Amygdala (tissue), 56 donors: ENCODE measurements around the gene MNT.

Source experiments
- DNase-seq, 56 donors: peaks; one replicate each; lab custom pipeline; 2025; lab: John Stamatoyannopoulos, UW

The MNT gene

DNA sequence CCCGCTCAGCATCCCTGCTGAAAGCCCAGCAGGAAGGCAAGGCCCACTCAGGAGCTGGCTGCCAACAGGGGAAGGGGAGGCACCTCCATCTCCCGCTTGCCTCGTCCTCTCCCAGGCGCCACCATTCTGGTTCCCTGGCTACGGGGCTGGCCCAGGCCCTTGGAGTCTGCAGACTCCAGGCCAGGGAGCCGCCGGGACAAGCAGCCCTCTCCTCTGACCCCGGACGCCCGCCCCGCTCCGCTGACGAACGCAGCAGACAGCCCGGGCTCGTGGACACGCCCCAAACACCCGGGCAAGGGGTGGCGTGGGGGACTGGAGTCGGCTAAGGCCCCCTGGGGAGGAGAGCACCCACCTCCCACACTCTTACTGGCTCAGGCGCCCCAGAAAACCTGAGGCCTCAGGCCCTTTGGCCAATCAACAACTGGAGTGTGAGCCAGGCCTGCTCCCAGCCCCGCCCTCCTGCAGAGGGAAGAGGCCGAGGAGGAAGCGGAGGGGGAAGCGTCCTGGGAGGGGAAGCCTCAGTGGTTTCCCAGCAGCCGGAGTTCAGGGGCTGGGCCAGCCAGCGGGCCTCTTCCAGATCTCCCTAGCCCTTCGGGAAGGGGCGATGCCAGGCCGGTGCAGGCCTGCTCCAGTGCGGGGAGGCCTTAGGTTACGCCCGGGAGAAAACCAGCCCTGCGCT, 4.2 kb downstream of the MNT start:
- DNase-seq, result peak in 50 of 56 donors; percentile 18 to 89 (median 65)

DNA sequence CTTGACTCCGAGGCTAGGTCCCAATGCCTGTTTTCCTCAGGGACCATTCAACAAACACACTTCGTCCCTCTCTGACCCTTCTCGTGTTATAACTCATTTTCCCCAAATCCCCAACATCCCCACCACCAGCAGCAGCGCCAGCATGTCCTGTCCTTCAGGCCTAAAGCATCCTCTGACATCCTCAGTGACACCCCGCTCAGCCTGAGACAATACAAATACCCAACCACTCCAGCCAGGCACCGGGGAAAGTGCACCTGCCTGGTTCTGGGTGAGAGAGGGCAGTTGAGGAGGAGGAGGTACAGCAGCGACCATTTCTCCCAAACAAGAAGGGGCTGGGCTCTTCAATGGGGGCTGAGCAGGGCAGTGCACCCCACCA, 4.7 kb downstream of the MNT start:
- DNase-seq, result no peak

DNA sequence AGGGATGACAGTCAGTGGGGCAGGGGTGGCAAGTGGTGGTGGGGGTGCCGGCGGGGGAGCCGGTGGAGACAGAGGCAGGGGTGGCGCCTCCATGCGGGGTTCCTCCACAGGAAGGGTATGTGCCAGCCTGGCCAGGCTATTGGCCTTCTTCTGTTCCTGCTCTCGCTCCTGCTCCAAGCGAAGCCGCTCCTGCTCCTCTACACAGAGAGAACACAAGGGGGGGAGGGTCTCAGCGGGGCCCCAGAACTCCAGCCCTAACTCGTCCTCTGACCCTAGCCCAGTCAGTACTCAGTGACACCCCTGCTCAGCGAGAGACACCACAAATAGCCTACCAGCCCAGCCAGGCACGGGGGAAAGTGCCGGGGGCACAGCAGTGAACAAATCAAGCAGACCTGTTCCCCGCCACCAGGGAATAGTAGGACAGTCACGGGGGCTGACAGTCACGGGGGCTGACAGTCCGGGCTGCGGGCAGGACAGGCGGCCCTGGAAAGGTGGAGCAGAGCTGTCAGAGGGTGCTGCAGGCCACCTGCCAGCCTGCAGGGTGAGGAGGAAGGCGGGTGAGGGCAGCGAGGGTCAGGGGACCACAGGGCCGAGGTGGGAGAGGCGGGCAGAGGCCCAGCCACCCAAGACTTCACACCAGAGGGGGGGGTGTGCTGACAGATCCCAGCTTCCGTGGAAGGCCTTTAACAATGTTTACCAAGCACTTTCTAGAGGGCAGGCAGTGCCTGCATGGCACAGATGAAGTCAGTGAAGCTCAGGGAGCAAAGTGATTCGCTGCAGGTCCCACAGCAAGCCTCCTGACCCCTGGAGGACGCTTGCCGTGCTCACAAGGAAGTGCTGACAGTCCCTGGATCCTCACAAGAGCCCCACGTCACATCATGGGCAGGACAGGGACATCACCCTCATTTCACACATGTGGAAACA, 5.3 kb downstream of the MNT start:
- no peak for DNase-seq

DNA sequence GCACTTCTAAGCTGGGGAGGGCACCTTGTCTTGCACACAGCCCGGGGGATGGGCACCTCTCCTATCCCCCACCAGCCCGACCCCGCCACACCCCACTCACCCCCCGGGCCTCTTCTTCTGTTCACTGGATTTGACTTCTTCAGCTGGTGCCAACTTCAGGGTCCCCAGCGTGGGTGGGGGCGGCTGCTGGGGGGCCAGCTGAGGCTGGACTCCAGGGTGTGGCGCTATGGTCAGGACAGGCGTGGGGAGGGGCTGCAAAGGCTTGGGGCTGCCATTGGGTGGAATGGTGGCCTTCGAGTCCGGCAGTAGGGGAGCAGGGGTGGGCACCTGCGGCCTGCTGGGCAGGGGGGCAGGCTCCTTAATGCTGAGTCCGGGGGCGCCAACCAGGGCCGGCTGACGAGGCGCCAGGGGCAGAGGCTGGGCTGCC, 6.1 kb downstream of the MNT start:
- no peak for DNase-seq

DNA sequence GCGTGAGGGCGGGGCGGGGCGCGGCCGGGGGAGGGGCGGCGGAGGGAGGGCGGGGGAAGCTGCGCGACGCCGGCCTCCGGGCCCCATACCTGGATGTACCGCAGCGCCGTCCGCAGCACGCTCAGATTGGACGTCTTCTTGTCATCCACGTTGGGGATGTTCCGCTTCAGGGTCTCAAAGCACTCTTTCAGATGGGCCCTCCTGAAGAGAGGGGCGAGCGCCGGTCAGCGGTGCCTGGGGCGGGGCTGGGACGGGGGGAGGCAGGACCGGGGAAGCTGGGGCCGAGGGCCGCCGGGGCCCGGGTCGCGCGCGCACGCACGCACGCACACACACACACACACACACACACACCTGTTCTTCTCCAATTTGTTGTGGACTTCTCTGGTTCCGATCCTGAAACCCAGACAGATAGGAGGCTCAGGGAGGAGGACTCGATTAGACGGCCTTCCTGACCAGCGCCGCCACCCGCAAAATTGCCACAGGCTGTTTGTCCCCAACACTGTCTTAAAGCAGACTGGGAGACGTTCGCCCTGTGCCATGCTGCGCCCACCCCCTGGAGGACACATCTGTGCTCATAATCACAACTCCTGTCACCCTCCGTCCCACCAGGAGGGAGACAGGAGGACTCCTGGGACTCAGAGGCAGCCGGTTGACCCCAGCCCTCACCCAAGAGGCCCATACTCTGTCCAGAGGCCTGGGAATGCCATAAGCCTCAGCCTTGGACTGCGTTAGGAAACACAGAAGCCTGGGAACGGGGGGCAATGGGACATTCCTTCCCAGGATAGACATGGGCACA, 6.7 kb downstream of the MNT start:
- no peak for DNase-seq

DNA sequence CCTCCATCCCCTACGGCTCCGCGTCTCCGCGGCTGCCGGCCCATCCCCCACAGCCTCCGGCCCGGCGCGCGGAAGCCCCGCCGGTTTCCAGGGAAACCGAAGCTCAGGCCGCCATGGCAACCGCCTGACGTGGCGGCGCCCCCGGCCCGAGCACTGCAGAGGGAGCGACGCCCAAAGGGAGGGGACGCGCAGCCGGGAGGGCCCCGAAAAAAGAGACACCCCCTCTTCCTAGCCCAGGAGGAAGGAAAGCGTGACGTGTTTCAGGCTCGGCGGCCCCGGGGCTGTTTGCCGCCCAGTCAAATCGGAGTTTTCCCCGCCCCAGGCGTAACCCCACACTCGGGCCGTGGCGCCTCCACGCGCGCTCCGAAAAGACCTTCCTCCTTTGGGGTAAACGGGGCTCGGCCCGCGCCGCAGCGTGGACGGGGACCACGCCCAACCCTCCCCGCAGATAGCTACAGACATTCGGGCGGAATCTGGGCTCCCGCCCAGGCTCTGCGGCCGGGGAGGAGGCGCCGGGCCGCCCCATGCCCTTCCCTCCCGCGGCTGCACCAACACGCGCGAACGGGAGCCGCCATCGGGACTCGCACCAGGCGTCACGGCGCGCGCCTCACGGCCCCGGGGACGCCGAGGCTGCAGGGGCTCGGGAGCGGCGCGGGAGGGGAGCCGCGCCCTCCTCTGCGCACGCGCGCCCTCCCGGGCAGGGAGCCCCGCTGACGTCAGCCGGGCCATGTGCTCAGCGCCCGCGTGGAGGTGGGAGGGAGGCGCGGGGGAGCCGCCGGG, 7.5 kb downstream of the MNT start:
- DNase-seq, result peak in 55 of 56 donors; percentile 43 to 91 (median 74)

DNA sequence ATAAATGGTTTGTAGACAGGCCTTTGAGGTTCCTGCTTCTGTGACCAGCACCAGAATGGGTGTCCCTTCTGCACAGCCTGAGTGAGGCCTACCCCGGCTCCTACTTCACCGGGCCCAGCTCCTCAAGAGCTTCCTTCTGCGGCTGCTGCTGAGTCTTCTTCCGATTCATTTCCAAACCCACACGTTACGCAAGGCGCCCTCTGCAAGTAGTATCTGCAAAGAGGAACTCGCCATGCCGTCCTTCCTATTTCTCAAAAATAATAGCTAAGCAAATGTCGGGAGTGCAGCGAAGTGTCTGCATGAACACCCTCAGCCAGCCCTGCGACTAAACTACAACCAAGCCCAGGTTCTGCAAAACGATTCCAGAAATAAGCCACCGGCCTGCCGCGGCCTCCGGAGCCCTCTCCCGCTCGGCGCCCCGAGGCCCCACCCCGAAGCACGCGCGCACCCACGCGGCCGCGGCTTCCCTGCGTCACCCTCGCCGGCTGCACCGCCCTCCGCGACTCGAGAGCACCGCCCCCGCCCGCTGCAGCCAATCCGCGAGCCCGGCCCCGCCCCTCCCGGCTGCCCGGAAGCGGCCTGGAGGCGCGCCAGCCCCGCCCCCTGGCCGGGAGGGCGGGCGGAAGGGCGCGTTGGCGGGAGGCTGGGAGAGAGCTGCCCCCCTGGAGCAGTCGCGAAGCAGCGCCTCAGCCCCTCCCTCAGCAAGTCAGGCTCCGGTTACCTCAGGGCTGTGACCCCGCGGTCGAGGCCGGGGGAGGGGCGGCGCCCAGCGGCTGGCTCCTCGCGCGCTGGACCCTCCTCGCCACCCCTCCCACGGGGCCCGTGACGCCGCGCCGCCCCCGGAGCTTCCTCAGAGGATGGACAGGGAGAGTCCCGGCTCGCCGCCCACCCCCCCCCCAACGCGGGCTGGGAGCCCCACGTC, 8.3 kb downstream of the MNT start:
- DNase-seq, result peak; percentile 59 to 97 (median 90)

DNA sequence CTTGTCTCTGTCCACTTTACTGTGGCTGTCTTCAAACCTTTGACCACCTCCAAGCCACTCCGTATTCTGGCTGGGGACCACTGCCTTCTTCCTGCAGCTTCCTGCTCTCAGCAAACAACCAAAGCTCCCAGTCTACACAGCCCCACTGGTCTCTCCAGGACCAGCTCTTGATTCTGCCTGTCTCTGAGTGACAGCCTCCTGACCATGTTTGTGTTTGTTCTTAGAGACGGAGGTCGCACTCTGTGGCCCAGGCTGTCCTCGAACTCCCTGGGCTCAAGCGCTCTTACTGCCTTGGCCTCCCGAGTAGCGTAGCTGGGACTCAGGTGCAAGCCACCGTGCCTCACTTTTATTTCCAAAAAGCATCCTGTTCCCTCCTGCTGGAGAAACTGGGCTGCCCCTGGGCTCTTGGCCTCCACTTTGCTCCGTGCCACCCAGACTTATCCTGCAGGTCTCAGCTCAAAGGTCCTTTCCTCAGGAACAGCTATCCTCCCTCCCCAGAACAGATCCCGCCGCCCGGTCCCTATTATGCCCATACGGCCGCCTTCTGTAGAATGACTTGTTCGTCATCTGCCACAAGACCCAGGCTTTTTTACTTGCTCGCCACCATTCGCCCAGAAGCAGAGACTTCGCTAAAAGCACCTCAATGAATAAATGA, 9.1 kb downstream of the MNT start:
- peak in 1 of 56 donors; percentile 49 for DNase-seq

DNA sequence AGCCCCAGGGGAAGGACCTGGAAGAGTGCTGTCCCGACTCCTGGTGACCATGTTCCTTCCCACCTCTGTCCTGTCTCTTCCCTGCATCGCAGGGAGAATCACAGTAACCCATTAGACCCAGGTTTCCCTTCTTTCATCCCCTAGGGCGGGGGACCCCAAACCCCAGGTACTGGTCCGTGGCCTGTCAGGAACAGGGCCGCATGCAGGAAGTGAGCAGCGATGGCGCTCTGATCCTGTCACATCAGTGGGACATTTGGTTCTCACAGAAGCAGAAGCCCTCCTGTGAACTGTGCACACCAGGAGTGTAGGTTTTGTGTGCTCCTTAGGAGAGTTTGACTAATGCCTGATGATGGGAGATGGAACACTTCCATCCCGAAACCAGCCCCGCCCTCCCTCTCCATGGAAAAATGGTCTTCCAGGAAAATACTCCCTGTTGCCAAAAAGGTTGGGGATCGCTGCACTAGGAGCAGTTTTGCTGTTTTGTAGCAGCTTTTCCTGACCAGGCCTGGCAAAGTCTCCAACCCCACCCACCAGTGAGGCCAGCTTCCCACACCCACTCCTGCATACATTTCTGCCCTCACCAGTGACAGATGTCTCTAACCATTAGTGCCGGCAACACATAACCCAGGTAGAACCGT, 10.5 kb downstream of the MNT start:
- no peak for DNase-seq

DNA sequence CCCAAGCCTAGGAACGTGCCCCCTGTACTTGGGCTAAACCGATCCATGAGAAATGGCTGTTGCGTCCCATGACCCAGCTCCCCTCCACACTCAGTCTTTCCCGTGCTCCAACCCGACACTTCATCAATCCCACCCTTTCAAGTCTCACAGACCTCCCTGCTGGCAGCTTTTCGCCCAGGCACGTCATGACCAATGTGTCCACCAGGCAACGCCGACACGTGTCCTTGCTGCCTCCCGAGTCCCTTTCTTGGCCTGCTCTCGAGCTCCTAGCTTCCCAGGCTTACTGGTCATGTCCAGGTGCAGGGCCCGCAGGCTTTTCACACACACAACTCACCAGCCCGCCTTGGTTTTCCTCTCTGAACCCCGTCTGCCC, 12.2 kb downstream of the MNT start:
- DNase-seq, result no peak

DNA sequence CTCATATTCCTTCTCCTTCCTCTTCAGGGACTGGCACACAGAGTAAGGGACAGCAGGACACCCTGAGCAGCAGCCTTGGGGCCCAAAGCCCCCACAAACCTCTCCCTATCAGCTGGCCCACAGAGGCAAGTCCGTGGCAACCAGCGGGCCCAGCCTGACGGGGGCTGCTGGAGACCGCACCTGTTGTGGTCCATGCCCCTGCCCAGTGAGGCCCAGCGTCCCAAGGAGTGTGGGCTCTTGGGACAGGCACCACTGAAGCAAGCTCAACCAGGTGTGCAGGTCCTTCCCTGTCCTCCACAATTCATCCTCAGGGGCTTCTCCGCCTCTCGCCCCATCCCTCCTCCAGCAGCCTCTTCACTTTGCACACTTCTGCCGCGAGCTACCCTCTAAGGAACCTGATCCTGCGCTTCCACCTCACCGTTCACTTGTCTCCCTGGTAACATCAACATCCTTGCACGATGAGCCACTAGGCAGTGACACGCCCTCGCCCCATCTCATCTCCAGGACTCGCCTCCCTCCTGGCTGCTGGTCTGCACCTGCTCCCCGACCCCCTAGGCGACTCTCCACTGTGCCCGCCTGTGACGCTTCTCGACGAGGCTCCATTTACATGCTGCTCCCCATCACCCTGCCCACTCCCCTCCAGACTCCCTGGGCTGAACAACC, 12.7 kb downstream of the MNT start:
- no peak for DNase-seq

DNA sequence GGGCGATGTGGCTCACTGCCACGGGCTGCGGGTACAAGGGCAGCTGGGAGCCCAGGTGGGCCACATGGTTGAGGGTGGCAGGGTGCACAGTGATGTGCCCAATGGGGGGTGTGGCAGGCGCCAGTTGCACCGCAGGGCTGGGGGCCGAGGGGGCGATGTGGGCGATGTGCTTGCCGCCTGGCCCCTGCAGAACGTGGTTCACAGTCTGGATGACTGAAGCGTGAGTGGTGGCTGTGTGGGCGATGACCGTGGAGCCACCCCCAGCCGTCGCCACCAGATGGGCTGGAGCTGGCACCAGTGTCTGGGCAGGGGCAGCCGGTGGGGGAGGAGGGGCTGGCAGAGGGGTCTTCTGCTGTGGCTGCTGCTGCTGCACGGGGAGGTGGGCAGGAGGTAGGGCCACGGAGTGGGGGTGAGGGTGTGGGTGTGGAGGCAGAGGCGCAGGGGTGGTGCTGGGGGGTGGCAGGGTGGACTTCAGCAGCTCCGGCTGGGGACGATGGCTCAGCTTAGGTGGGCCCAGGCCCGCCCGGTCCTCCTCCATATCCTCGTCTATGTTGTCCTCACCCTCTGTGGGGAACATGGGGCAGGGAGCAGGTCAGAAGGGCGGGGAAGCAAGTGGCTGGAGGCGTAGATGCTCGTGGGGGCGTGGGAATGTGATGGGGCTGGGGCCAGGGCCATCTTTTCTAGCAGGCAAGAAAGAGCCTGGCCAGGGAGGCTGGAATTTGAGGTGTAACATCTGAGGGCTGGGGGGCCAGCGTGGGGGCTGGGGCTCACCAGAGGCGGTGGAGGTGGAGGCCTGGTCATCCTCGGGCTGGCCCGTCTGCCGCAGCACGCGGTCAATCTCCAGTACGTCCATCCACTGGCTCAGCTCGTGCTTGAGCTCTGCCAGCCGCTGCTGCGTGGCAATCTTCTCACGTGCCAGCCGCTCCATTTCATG, 13.5 kb downstream of the MNT start:
- no peak for DNase-seq

DNA sequence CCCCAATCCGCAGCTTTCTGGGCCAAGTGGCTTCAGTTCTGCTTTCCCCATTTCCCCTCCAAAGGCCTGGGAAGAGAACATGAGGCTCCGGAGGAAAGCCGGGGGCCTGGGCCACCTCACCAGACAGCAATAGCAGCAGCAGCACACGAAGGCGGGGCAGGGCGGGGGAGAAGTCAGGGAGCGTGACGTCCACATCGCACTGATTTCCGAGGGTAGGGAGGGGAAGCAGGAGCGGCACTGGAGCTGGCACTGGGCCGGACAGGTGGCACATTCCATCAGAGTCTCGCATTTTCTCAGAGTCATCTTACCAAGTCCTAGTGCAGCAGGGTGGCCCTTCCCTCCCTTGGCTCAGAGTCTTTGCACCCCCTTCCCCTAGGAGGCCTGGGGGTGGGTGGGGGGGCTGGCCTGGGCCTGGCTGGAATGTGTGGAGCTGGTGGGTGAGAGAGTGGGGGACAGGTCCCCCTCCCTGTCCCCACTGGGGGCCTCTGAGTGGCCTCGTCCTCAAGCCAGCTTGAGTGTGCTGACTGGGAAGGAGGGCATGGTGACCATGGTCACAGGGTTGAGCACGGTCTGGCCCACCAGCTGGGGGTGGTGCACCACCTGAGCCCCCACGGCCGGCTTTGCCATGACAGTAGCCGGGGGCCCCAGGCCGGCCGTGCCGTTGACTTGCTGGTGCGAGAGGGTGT, 14.3 kb downstream of the MNT start:
- DNase-seq, result no peak

DNA sequence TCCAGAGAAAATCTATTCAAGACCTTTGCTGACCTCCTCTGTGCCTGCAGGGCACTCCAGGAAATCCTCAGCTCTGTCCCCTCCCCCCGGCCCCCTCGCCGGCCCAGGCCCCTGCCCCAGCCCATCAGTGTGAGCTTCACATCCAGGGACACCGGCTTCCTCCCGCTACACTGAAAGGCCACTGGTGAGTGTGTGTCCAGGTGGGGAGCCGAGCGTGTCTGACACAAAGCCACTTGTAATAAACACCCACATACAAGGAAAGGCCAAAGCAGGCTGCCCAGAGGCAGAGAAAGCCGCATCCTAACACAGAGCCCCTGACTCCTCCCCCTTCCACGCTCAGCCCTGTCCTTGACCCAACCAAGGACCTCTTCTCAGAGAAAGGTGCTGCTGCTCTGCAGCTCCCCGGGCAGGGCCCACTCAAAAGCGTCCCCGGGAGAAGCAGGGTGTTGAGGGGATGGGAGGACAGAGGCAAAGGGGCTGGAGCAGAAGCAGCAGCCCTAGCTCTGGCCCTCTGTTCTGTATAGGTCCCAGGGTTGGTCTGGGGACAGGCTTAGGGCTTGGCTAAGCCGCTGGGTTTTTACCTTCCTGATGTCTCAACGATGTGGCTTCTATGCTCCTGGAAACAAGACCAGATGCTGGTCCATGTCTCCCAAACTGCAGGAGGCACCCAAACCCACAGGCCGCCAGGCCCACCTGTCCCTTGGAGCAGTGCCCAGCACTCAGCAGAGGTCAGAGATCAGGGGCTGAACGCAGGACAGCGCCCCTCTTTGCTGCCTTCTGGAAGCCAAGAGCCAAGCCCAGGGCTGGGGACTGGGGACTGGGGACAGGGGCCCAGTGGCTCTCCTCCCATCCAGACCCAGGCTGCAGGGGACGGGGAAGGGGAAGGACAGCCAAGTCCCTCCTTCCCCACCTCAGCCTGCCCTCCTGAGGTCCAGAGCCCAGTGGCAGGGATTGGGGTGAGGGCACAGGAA, 15.3 kb downstream of the MNT start:
- DNase-seq, result no peak
